Stimulated activated CD4-positive, alpha-beta T cell treated with anti-CD3 and anti-CD28 coated beads, Interleukin-1b, Interleukin-23, amount 100 ng/mL, for 1 hour (primary cell): ENCODE measurements around the gene WDR45.

Experiments used
- DNase-seq, 2 donors: peaks; one replicate each; pipeline ENCODE4 v3.0.0-alpha.2; 2020; ENCODE audit warnings: low read depth in 2 of 2

The WDR45 gene

DNA sequence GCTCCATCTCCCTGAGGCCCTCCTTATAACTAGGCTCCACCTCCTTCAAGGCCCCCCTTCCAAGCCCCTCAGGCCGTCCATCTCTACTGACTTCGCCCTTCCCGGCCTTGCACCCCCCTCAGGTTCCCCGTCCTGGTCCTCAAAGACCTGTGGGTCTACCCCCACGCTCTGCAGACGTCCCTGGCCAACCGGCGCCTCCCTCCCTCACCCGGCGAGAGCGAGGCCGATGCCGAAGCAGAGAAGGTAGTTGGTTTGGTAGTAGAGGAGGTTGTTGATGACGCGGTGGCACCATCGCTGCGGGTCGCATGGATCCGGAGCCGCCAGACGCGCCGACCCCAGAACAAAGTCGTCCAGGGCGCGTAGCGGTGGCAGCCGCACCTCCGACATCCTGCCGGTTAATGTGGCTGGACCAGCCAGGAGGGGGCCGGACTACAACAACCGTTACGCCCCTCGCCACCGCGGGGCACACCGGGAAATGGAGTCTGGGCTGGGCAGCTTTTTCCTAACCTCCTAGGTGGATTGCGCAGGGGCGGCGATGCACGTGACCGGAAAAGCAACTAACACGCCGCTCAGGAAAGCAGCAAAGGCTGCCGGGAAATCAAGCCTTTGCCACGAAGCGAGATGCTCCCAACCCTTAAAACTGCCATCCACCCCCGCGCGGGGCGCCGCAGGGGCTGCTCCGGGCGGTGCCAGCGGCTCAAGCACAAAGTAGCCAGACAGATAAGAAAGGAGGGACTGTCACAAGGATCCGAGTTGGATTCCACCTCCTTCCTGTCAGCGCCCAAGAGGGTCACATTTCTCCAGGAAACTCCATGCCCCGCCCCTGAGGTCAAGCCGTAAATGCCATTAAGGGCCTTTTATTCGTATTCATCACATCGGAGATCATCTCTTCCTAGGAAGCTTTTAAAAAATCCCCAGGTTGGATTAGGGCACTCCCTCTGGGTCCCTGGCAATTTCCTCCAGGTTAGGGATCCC lies 5.8 kb downstream of the WDR45 start, which contains the start of gene PRAF2:
TSS of gene PRAF2 (minus strand) at position 402 of the 975 bp plus-strand sequence. CDS start at position 387, 15 bp downstream.
- peak; percentile 66 to 74 for DNase-seq

DNA sequence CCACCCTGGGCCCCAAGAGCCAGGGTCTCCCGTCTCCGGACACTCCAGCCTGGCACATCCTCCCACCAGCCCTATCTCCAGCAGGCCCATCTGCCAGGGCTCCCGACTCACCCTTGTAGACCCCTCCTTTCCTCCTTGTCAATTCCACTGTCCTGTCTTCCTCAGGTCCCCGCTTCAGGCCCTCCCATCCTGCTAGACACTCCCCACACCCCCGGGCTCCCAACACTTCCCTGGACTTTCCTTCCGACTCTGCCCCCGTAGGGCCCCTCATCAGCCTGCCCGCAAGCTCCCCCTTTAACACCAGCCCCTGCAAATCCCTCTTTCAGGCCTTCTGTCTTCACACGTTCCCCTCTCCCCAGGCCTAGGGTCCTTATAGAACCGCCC lies 7.0 kb downstream of the WDR45 start:
- DNase-seq: no peak

DNA sequence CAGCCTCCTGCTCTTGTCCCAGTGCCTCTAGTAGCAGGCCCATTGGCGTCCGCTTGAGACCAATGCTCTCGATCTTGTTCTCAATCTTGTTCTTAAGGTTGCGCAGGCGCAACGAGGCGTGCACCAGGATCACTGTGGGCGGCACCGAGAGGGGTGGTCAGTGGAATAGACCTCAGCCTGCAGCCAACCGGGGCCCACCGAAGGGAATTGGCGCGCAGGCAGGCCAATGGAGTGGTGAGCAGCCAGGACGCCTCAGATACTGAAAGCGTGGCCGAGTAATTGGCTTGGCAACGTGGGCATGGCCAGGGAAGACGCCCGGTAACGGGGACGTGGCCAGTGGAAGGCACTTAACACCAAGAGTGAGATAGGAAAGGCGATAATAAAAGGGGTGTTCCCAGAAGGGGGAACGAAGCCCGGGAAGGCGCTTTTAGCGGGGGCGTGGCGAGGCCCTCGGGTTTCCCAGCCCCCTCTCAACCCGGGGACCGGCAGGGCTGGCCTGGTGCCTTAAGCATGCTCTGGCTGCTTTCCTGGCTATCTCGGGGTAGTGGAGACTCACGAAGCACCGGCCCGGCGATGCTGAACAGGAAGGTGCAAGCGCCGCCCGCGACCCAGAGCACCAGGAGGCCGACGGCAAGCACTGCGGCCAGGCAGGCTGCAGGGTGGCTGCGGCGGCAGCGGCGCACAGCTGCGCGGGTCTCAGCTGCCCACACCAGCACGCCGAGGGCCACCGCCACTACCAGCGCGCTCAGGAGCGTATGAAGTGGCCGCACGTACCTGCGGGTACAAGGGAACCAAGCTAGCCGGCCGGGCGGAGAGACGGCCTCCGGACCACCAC lies 7.6 kb downstream of the WDR45 start:
- no peak for DNase-seq

DNA sequence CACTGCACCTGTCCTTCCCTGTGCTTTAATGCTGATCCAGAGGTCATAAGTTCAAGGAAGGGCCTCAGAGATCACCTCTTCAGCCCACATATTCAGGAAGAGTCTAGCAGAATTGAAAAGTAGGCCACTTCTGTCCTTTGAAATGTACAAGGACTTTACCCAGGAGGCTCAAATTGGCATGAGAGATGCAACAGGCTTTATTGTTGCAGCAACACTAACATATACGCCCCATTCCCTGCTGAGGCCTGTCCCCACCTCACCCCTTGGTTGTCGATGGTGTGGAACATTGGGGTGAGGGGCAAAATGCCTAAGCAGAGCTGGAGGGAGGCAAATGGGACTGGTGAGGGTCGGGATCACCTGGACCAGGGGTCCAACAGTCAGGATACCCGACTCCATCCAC lies 8.7 kb downstream of the WDR45 start:
- DNase-seq: no peak

DNA sequence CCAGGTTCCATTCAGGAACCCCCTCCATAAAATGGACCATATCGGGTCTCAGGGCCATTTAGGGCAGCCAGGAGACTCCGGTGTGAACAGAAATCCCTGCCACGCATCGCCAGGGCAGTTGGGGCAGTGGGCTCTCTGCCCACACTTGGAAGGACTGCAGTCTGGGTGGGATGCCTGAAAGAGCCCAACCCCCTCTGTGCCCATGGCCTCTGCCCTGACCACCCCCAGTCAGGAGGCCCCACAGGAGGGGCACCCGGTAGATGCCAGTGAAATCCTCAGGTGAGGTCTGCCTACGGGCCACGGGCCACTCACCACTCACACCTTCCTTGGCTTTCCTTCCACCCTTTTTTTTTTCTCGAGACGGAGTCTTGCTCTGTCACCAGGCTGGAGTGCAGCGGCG lies 10.6 kb downstream of the WDR45 start:
- no peak for DNase-seq

DNA sequence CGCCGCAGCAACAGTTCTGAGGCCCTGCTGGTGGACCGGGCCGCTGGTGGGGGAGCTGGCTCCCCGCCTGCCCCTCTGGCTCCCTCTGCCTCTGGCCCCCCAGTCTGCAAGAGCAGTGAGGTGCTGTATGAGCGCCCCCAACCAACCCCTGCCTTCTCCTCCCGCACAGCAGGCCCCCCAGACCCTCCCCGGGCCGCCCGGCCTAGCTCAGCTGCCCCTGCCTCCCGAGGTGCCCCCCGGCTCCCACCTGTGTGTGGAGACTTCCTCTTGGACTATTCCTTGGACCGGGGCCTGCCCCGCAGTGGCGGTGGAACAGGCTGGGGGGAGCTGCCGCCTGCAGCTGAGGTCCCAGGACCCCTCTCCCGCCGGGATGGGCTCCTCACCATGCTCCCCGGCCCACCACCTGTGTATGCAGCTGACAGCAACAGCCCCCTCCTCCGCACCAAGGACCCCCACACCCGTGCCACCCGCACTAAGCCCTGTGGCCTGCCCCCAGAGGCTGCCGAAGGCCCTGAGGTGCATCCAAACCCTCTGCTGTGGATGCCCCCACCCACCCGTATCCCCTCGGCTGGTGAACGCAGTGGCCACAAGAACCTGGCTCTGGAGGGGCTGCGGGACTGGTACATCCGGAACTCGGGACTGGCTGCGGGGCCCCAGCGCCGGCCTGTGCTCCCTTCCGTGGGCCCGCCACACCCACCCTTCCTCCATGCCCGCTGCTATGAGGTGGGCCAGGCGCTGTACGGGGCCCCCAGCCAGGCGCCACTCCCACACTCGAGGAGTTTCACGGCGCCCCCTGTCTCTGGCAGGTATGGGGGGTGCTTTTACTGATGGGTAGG lies 12.2 kb downstream of the WDR45 start:
- no peak for DNase-seq

DNA sequence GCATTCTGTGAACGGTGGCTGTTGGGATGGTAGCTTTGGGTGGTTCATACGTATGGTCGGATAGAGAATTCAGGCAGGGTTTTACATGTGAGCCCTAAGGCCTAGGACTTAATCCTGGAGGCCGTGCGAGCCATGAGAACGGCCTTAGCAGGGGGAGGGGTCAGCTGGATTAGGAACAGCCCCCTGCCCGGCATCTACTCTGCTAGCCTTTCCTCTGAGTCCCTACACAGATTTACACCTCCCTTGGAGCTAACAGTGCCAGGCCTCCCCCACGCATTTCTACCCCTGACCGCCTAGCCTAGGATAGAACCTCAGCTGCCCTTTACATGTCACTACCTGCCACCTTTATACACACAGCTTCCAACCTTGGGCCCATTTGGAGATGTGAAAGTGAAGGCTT lies 13.0 kb downstream of the WDR45 start:
- DNase-seq: no peak

DNA sequence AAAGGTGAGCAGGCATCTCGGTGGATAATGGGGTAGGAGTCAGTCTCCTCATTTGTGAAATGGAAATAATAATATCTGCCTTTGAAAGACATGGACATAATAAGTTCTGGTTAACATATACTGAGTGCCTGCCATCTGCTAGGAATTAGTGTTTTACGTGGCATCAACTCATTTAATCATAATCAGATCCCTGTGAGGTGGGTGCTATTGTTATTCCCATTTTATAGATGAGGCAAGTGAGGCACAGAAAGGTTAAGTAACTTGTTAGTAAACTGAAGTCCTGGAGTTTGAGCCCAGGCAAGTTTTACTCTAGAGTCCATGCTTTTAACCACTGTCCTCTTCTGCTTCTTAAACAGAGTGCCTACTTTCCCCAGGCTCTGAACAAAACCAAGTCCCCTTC lies 13.4 kb downstream of the WDR45 start:
- no peak for DNase-seq

DNA sequence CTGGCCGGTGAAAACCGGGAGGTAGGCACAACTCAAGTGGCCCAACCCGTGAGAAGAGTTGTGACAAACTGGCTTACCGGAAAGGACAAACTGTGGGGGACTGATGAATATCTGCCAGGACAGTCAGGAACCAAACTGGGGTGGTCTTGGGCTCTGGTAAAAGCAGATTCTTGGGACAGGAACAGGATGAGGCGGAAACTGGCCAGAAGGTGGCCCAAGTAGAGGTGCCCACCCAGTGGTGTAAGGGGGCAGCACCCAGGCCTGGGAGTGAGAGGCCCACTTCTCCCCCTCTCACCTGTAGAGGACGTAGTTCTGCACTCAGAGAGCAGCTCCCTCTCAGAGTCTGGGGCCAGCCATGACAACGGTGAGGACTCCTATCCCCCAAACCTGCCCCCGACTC lies 15.0 kb downstream of the WDR45 start:
- no peak for DNase-seq

DNA sequence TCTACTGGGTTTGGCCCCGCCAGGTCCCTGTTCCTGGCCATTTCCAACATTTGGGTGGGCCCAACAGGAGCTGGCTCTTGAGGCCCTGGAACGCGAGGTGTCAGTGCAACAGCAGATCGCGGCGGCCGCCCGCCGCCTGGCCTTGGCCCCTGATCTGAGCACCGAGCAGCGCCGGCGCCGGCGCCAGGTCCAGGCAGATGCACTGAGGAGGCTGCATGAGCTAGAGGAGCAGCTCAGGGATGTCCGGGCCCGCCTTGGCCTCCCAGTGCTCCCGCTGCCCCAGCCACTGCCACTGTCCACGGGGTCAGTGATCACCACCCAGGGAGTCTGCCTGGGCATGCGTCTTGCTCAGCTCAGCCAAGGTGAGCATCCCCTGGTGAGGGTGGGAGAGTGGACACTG lies 15.4 kb downstream of the WDR45 start:
- DNase-seq: no peak

DNA sequence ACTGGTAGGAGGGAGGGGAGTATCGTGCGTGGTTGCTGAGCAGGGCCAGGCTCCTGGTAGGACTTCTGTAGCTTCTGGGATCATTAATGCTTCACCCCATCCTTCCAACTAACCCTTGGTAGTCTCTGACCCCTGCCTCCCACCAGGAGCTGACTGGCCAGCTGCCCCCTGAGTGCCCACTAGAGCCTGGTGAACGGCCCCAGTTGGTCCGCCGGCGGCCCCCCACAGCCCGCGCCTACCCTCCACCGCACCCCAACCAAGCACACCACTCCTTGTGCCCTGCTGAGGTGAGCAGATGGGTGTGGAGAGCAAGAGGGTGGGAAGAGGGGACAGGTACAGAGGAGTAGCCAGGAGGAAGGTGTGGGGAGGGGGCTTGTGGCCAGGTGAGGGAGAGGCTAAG lies 16.0 kb downstream of the WDR45 start:
- DNase-seq: no peak

DNA sequence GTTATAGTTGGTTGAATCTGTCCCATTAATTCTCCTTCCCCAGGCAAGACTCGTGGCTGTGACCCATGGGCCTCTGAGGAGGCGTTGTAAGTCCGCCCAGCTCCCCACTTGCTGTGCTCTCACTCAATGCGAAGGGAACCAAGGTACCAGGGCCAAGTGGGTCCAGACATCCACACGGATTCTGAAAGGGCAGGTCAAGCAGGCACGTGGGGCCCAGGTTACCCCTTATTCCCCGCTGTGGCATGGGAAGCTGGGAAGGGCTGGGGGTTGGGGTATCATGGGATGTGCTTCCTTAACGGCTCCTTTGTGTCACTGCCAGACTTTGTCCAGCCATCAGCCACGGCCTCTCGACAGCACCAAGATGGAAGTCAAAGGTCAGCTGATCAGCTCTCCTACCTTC lies 17.8 kb downstream of the WDR45 start:
- DNase-seq: no peak

DNA sequence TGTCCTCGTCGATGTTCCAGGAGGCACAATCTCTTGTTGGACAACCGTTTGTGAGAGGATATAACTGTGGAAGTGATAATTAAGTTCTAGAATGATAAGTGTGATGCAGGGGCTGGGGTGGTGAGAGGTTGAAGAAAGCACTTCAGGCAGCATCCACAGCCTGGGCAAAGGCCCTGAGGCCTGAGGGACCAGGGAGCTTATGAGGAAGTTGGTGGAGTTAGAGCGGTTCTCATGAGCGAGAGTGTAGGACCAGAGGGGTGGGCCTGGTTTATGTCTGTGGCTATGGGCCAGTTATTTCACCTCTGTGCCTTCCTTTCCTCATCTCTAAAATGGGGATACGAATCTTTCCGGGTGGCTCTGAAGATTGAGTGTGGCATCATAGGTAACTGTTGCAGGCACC lies 18.2 kb downstream of the WDR45 start:
- DNase-seq: no peak

DNA sequence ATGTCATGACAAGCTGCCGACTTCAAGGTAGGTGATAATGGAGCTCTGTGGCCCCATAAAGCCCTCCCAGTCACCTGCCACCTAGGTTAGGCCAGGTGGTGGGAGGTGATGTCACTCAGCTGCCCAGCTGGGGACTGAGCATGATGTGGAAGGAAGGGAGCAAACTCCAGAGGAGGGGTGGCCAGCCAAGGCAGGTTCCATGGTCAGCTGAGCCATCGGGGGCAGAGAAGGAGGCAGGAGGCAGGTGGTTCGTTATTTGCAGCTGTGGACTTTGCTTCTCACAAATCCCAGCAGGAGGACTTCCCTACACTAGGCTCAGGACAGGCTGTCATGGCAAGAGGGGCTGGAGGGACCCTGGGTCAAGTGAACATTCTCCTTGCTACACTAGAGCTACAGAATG lies 18.8 kb downstream of the WDR45 start:
- no peak for DNase-seq

DNA sequence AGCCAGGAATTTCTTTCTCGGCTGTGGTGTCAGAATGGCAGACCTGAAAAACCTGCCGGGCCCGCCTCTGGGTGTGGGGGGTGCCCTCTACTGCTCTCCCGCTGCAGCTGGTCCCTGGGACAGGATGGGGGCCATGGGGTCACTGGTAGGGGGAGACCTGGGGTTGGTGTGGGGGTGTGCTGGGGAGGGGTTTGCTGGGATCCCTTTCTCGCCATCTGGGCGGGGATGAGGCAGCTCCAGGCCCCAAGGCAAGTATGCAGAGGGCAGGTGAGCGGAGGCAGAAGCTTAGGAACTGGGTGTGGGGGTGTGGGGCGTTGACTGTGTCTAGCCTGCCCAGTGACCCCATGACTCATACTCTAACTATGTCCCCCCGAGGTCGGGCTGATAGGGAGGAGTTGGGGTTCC lies 20.0 kb downstream of the WDR45 start:
- no peak for DNase-seq

DNA sequence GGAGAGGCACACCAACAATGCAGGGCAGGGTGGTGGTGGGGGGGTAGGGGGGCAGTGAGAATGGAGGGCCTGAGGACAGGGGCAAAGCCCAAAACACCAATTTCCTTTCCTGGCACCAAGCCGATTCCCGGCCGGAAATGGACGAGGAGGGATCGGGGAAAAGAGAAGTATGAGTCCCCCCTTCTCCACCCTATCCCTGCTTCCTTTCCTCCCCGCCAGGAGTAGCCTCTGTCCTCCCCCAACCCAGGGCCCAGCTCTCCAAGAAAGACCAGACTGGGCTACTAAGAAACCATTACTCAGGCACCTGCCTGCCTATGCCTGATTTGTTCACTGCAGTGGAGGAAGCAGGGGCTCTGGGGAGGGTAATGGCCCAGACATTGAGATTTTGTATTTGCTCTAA lies 20.5 kb downstream of the WDR45 start:
- DNase-seq: no peak

DNA sequence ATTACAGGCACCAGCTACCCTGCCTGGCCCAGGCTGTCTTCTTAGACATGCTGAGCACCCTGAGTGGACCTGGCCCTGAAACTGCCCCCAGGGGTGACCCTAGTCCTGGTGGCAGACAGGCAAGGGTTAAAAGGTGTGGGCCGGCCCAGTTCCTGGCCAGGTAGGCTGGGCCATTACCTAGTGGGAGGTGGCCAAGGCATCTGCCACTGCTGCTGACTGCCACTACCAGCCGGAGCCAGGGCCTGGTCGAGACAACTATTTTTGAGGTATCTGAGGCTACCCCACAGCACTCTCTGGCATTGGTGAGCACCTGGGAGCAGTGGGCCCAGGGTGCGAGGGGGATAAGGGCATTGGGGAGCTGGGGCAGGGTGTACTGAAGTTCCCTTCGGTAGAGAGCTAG lies 20.9 kb downstream of the WDR45 start, which contains the start of gene CCDC120:
TSS of gene CCDC120 (plus strand) at position 206 of the 400 bp plus-strand sequence. CDS start 3,043 bp downstream, outside the sequence.
- DNase-seq: no peak

DNA sequence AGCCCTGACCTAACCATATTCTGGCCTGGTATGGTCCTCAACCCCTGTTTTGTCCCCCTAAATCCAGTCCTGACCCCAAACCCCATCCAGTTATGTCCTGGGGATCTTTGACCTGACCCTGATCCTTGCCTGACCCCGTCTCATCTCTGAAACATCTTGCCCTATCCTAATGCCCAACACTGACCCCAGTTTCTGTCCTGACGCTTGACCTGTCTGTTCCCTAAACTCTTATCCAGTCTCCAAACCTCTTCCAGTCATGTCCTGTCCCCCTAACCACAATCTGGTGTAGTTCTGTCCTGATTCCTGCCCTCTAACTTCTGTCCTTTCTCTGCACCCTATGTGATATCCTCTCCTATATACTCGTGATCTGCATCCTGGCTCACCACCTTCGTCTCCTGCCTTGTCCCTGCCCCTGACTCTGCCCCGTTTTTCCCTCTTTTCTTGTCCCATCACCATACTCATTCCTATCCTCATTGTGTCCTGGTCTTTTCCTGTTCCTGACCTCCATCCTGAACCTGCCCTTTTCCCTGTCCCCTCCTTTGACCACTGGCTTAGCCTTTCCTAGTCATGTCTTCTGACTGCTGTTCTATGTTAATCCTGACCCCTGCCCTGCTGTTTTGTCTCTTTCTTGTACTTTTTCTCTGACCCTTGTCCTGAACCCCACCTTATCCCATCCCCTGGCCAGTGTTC lies 25.5 kb downstream of the WDR45 start:
- no peak for DNase-seq

DNA sequence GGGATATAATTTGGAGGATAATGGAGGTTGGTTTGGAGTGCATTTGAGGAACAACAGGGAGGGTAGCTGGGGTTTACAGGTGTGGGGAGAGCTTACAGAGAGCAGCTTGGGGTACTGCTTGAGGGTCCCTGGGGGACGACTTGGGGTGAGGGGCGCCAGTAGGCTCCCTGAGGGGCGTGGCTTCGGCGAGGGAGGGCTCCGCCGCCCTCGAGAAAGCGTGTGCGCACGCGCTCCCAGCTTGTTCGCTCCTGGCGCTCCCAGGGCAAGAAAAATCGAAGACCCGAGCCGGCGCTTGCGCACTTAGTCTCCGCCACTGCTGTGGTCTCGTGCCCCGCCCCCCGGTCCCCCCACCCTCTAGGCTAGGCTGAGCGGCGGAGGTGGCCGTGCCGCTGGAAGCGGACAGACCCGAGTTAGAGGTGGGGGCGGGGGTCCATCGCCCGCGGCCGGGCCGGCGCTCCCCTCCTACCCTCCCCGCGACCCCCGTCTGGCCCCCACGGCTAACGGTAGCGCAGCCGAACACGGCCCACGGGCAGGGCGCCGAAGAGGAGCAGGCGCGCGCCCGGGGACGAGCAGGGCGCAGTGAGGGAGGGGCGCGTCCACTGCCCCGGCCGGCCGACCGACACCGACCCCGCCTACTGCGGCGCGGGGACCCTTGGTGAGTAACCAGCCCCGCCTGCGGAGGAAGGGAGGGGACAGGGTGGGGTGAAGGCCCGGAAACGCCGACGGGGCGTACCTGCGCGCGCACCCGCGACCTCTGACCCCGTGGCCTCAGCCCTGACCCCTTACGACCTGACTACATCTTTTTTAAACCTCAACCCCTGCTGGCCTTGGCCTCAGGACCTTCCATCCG lies 26.2 kb downstream of the WDR45 start:
- peak in 1 of 2 donors; percentile 18 for DNase-seq

DNA sequence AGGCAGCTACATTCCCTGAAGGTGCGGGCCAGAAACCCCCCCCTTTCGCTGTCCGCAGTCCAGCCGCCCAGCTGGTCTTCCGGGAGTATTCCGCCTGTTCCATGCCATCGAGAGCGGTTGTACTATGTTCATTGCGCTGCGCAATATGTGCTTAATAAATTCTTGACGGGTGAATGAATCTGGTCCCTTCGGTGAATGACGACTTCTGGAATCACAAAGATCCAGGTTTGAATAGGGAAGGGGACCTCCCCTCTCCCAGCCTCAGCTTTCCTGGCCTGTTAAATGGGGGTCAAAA lies 35.8 kb downstream of the WDR45 start:
- DNase-seq: no peak
